HCT116 (cell line): Measurements from ENCODE around the gene KDM1B.

Source experiments
- FOSL1 ChIP-seq: IDR thresholded peaks from 2 replicates; pipeline ENCODE4 v1.6.1; 2012; ENCODE audit warnings: low read depth
- TF ChIP-seq, protein P1 (sequence below), 3 experiments: fragments of 200-600 bp in 1 of 3; sonication (generic) in 1 of 3; IDR thresholded peaks in 2 of 3; conservative IDR thresholded peaks in 1 of 3; 2 replicates each; pipeline ENCODE4 v1.5.1; 2012 to 2017; ENCODE audit warnings: low read depth in 2 of 3, low read length in 2 of 3, antibody characterized with exemption in 1 of 3, borderline replicate concordance in 1 of 3, control low read depth in 1 of 3, mild to moderate bottlenecking in 1 of 3, mixed read lengths in 1 of 3, mixed run types in 1 of 3, moderate library complexity in 1 of 3; ENCODE audit not compliant: insufficient read depth in 1 of 3

DNA sequence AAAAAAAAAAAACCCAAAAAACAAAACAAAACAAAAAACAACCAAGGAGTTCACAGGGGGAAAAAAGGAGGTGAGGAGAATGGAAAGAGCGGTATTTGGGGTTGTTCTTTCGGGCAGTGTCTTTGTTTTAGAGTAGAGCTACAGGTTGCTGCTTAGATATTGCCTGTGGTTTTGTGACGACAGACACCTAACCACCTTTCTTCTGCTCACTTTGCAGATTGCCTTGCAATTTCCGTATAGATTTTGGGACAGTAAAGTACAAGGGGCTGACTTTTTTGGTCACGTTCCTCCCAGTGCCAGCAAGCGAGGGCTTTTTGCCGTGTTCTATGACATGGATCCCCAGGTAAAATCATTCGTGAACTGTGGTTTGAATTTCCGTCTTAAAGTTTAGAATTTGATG, 58.2 kb downstream of the KDM1B start:
- TF ChIP-seq, protein P1, sequence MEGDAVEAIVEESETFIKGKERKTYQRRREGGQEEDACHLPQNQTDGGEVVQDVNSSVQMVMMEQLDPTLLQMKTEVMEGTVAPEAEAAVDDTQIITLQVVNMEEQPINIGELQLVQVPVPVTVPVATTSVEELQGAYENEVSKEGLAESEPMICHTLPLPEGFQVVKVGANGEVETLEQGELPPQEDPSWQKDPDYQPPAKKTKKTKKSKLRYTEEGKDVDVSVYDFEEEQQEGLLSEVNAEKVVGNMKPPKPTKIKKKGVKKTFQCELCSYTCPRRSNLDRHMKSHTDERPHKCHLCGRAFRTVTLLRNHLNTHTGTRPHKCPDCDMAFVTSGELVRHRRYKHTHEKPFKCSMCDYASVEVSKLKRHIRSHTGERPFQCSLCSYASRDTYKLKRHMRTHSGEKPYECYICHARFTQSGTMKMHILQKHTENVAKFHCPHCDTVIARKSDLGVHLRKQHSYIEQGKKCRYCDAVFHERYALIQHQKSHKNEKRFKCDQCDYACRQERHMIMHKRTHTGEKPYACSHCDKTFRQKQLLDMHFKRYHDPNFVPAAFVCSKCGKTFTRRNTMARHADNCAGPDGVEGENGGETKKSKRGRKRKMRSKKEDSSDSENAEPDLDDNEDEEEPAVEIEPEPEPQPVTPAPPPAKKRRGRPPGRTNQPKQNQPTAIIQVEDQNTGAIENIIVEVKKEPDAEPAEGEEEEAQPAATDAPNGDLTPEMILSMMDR (IDR thresholded peaks at IDR 0.05 in 2 of 3, conservative IDR thresholded peaks at IDR 0.05 in 1 of 3; ENCODE audit: borderline replicate concordance in 1 of 3, insufficient read depth in 1 of 3, low read depth in 2 of 3, low read length in 2 of 3) = no peak
- TF ChIP-seq FOSL1 = no peak
